ENCODE data around the gene MAP4.

DNA sequence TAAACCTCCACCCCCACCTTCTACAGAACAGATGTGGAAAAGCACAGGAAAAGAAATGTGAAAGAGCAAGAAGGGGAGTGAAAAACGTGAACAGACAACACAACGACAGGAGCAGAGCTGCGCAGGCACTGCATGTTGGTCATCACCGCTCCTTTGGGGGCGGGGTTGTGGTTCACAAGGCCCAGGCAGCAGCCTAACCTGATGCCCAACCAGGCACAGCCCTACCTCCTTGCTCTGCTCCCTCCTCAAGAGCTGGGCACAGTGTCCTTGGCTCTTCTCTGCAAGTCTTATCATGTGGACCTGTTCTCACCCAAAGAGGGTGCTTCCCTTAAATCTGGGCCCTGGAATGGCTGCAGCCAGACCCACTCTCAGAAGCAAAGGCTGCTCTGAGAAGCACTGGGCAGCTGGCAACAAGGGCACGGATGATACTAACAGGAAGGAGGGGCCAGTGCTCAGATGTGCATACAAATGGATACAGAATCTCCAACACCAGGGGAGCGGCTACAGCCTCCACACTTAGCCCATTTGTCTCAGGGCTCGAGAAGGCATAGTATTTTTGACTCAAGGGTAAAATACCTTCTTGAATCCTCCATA, 148.7 kb downstream of the MAP4 start:
- TF ChIP-seq, protein P1, sequence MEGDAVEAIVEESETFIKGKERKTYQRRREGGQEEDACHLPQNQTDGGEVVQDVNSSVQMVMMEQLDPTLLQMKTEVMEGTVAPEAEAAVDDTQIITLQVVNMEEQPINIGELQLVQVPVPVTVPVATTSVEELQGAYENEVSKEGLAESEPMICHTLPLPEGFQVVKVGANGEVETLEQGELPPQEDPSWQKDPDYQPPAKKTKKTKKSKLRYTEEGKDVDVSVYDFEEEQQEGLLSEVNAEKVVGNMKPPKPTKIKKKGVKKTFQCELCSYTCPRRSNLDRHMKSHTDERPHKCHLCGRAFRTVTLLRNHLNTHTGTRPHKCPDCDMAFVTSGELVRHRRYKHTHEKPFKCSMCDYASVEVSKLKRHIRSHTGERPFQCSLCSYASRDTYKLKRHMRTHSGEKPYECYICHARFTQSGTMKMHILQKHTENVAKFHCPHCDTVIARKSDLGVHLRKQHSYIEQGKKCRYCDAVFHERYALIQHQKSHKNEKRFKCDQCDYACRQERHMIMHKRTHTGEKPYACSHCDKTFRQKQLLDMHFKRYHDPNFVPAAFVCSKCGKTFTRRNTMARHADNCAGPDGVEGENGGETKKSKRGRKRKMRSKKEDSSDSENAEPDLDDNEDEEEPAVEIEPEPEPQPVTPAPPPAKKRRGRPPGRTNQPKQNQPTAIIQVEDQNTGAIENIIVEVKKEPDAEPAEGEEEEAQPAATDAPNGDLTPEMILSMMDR (IDR thresholded peaks at IDR 0.05) = no peak
- TF ChIP-seq EZH2 (IDR thresholded peaks at IDR 0.05; ENCODE audit: borderline replicate concordance, insufficient read depth, low read depth, low read length, poor library complexity, severe bottlenecking) = no peak
